ENCODE data around the gene HMHB1. TPM values are rescaled to one million over a fixed set of nuclear protein-coding genes. Genes with fewer than 3 reads are reported as not detected.
A peak's percentile ranks its signal among the peaks of the same experiment; 100 is the strongest.

The HMHB1 gene
- total RNA-seq, 2 donors from 2014 or later, result not detected

DNA sequence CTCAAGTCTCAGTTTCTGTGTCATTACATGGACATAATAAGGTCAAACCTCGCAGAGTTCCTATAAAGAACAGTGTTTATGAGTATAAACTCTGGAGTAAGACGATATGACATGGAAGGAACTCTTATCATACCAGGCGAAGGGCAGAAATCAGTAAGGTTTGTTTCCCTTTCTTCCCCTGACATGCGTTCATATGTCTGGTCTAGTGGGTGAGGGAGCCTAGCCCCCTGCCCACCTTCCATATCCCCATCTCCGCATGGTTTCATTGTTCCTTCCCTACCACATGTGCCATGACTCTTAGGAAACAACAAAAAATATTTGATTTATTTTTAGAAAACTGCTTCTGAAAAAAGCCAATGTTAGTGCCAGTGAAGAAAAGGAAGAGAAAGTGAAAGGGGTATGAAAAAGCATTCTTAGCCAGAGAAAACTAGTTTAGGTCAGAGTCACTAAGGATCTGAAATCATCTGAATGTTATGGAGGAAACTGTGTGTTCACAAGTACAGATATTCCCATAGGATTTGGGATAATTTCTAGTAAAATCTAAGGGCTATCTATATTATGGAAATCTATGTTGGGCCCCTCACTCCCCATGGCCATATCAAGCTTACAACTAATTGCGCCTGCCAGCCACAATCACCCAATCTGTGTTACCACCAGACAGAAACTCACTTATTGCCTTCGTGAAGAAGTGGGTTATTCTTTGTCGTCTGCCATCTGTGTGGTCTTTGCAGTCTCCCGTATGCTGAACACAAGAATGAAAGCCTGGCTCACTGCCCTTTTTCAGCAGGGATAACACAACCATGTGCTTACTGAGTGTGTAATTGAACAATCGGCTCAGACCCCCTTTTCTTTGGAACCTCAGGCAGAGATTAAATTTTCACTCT is 19.9 kb upstream of the HMHB1 start:
- no peaks in the 10 kb centered on the region for H3K27me3 Mint-ChIP-seq (ENCODE audit: insufficient read depth)
- Histone ChIP-seq H3K9ac (ENCODE audit: extremely low read depth, low read length, poor library complexity, severe bottlenecking) (no peak overlapping the region), H3K27ac (ENCODE audit: low read depth, low read length) (peak overlapping the region; percentile 16), H3K4me3 (ENCODE audit: low read length) (no peak overlapping the region), H3K36me3 (ENCODE audit: control insufficient read depth, insufficient read depth, low read length) (no peaks in the 10 kb centered on the region), H3K27me3 (ENCODE audit: control insufficient read depth, insufficient read depth, low read length, poor library complexity, severe bottlenecking) (no peaks in the 10 kb centered on the region), H3K4me1 (ENCODE audit: control insufficient read depth, insufficient read depth, low read length) (no peaks in the 10 kb centered on the region), H3K9me3 (ENCODE audit: control insufficient read depth, low read length) (no peaks in the 10 kb centered on the region)
- no peaks in the 10 kb centered on the region for H3K36me3 Mint-ChIP-seq (ENCODE audit: low read depth)
- no peaks in the 10 kb centered on the region for H3K4me1 Mint-ChIP-seq
- H3K9me3 Mint-ChIP-seq, result no peaks in the 10 kb centered on the region
- TF ChIP-seq, protein P1, sequence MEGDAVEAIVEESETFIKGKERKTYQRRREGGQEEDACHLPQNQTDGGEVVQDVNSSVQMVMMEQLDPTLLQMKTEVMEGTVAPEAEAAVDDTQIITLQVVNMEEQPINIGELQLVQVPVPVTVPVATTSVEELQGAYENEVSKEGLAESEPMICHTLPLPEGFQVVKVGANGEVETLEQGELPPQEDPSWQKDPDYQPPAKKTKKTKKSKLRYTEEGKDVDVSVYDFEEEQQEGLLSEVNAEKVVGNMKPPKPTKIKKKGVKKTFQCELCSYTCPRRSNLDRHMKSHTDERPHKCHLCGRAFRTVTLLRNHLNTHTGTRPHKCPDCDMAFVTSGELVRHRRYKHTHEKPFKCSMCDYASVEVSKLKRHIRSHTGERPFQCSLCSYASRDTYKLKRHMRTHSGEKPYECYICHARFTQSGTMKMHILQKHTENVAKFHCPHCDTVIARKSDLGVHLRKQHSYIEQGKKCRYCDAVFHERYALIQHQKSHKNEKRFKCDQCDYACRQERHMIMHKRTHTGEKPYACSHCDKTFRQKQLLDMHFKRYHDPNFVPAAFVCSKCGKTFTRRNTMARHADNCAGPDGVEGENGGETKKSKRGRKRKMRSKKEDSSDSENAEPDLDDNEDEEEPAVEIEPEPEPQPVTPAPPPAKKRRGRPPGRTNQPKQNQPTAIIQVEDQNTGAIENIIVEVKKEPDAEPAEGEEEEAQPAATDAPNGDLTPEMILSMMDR (conservative IDR thresholded peaks at IDR 0.05), result no peak
- H3K4me3 Mint-ChIP-seq, result no peak overlapping the region
- no peak for DNase-seq
- 84 to 90% methylated on average over 6 to 10 of the region's 10 CpGs for WGBS, 2 experiments (ENCODE audit: insufficient coverage in 1 of 2, insufficient read length in 1 of 2)
- no peak overlapping the region for H3K27ac Mint-ChIP-seq

DNA sequence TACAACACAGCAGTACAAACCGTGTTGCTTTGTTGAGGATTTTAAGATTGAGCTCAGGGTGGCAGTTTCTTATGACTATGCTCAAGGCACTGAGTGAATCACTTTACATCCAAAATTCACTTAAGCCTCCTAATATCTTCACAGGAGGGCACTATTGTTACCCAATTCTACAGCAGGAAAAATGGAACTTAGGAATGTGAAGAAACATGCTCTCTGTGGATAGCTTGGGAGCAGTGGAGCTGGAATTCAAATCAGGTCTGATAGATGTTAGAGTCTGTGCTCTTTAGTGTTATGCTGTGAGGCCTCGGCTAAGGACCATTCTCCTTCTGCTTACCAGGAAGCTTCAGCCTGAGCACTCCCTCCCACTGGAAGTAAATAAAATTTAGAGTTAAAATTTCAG is 18.7 kb upstream of the HMHB1 start:
- Histone ChIP-seq H3K9ac (ENCODE audit: extremely low read depth, low read length, poor library complexity, severe bottlenecking) (no peak overlapping the region), H3K4me3 (ENCODE audit: low read length) (no peak overlapping the region), H3K27me3 (ENCODE audit: control insufficient read depth, insufficient read depth, low read length, poor library complexity, severe bottlenecking) (no peaks in the 10 kb centered on the region), H3K9me3 (ENCODE audit: control insufficient read depth, low read length) (no peaks in the 10 kb centered on the region), H3K36me3 (ENCODE audit: control insufficient read depth, insufficient read depth, low read length) (no peaks in the 10 kb centered on the region), H3K27ac (ENCODE audit: low read depth, low read length) (no peak overlapping the region), H3K4me1 (ENCODE audit: control insufficient read depth, insufficient read depth, low read length) (no peaks in the 10 kb centered on the region)
- H3K27ac Mint-ChIP-seq, result no peak overlapping the region
- H3K4me3 Mint-ChIP-seq, result no peak overlapping the region
- no peaks in the 10 kb centered on the region for H3K9me3 Mint-ChIP-seq
- no peaks in the 10 kb centered on the region for H3K36me3 Mint-ChIP-seq (ENCODE audit: low read depth)
- 86% methylated on average over 2 of the region's 2 CpGs; no CpG with 5 or more reads in 1 of the 2 experiments for WGBS, 2 experiments (ENCODE audit: insufficient coverage in 1 of 2, insufficient read length in 1 of 2)
- H3K4me1 Mint-ChIP-seq, result no peaks in the 10 kb centered on the region
- no peaks in the 10 kb centered on the region for H3K27me3 Mint-ChIP-seq (ENCODE audit: insufficient read depth)
- DNase-seq, result no peak
- TF ChIP-seq, protein P1 (conservative IDR thresholded peaks at IDR 0.05), result no peak

DNA sequence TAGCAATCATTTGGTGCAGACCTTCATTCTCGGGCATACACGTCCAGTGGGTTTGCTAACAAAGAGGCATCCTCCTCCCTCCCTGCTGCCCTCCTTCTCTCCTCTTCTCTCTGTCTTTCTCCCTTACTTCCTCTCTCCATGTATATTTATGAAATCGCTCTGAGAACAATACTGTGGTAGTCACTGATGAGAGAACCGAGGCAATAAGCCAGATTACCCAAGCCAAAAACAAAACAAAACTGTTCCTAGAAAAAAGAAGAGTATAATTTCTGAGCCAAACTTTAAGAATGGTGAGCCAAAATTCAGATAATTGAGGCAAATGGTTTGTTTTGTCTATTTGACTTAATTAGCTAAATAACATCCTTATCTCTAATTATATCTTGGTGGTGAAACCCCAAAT is 15.8 kb upstream of the HMHB1 start:
- Histone ChIP-seq H3K4me1 (ENCODE audit: control insufficient read depth, insufficient read depth, low read length) (no peaks in the 10 kb centered on the region), H3K27me3 (ENCODE audit: control insufficient read depth, insufficient read depth, low read length, poor library complexity, severe bottlenecking) (no peaks in the 10 kb centered on the region), H3K27ac (ENCODE audit: low read depth, low read length) (no peak overlapping the region), H3K4me3 (ENCODE audit: low read length) (no peak overlapping the region), H3K9ac (ENCODE audit: extremely low read depth, low read length, poor library complexity, severe bottlenecking) (no peak overlapping the region), H3K9me3 (ENCODE audit: control insufficient read depth, low read length) (no peaks in the 10 kb centered on the region), H3K36me3 (ENCODE audit: control insufficient read depth, insufficient read depth, low read length) (no peaks in the 10 kb centered on the region)
- Mint-ChIP-seq H3K27ac (no peak overlapping the region), H3K36me3 (ENCODE audit: low read depth) (no peaks in the 10 kb centered on the region), H3K4me3 (no peak overlapping the region), H3K27me3 (ENCODE audit: insufficient read depth) (no peaks in the 10 kb centered on the region), H3K9me3 (no peaks in the 10 kb centered on the region), H3K4me1 (no peaks in the 10 kb centered on the region)
- no peak for DNase-seq
- WGBS, 2 experiments (ENCODE audit: insufficient coverage in 1 of 2, insufficient read length in 1 of 2), result 91% methylated on average over 4 of the region's 4 CpGs; no CpG with 5 or more reads in 1 of the 2 experiments
- TF ChIP-seq, protein P1 (conservative IDR thresholded peaks at IDR 0.05), result no peak
